Mesendoderm (in vitro differentiated cells): Measurements from ENCODE around the gene TSC22D2.

Experiments used
- DNase-seq: peaks from one replicate; pipeline ENCODE4 v3.0.0; 2013
- H2AK5ac ChIP-seq: 2 replicates; pipeline ENCODE4 v1.6.1; 2013; ENCODE audit warnings: low read length, inconsistent platforms
- H2BK120ac ChIP-seq: 2 replicates; pipeline ENCODE4 v1.6.1; 2013; ENCODE audit warnings: low read depth, mild to moderate bottlenecking, low read length, moderate library complexity, mixed read lengths
- H2BK15ac ChIP-seq: replicated peaks from 2 replicates; pipeline ENCODE4 v1.6.1; 2013; ENCODE audit warnings: low read depth, mild to moderate bottlenecking, moderate library complexity
- H2BK5ac ChIP-seq: 2 replicates; pipeline ENCODE4 v1.6.1; 2013; ENCODE audit warnings: low read length, inconsistent platforms
- H3K18ac ChIP-seq: 2 replicates; pipeline ENCODE4 v1.6.1; 2013; ENCODE audit warnings: mild to moderate bottlenecking, low read length, mixed read lengths
- H3K23ac ChIP-seq: one replicate; pipeline ENCODE4 v1.6.1; 2013; ENCODE audit warnings: low read length
- H3K27ac ChIP-seq: 2 replicates; pipeline ENCODE4 v1.5.1; 2013; ENCODE audit warnings: low read depth, mild to moderate bottlenecking, inconsistent platforms, low read length, moderate library complexity
- H3K27me3 ChIP-seq: 2 replicates; pipeline ENCODE4 v1.6.1; 2013; ENCODE audit warnings: low read length, control low read depth, mild to moderate bottlenecking, inconsistent platforms; ENCODE audit not compliant: insufficient read depth, poor library complexity
- H3K36me3 ChIP-seq: 2 replicates; pipeline ENCODE4 v1.6.1; 2013; ENCODE audit warnings: low read length, inconsistent platforms; ENCODE audit not compliant: control insufficient read depth, insufficient read depth
- H3K4ac ChIP-seq: one replicate; pipeline ENCODE4 v1.6.1; 2013; ENCODE audit warnings: low read depth, mild to moderate bottlenecking, low read length, moderate library complexity
- H3K4me1 ChIP-seq: 2 replicates; pipeline ENCODE4 v1.6.1; 2013; ENCODE audit warnings: low read depth, low read length, inconsistent platforms; ENCODE audit not compliant: control insufficient read depth
- H3K4me2 ChIP-seq: 2 replicates; pipeline ENCODE4 v1.6.1; 2013; ENCODE audit warnings: low read length
- H3K4me3 ChIP-seq: 2 replicates; pipeline ENCODE4 v1.5.1; 2013; ENCODE audit warnings: mild to moderate bottlenecking, low read length
- H3K56ac ChIP-seq: one replicate; pipeline ENCODE4 v1.6.1; 2013; ENCODE audit warnings: low read length
- H3K79me1 ChIP-seq: 2 replicates; pipeline ENCODE4 v1.6.1; 2013; ENCODE audit warnings: low read length, inconsistent platforms
- H3K79me2 ChIP-seq: 2 replicates; pipeline ENCODE4 v1.6.1; 2013; ENCODE audit warnings: mild to moderate bottlenecking, low read length; ENCODE audit not compliant: control insufficient read depth, insufficient read depth
- H3K9ac ChIP-seq: 2 replicates; pipeline ENCODE4 v1.6.1; 2013; ENCODE audit warnings: low read length, inconsistent platforms
- H4K5ac ChIP-seq: one replicate; pipeline ENCODE4 v1.6.1; 2013; ENCODE audit warnings: low read length
- H4K8ac ChIP-seq: one replicate; pipeline ENCODE4 v1.6.1; 2013; ENCODE audit warnings: low read depth, mild to moderate bottlenecking, control low read depth, low read length, moderate library complexity
- WGBS: extraction: QIAGEN DNeasy Blood & Tissue Kit; methylation state at CpG from one replicate; pipeline ENCODE4 v1.1.7; 2013; ENCODE audit warnings: low lambda C conversion rate, missing lambda C conversion rate; ENCODE audit not compliant: insufficient coverage; ENCODE audit errors: extremely low coverage; 5-methylcytosine and 5-hydroxymethylcytosine counted together

The TSC22D2 gene

DNA sequence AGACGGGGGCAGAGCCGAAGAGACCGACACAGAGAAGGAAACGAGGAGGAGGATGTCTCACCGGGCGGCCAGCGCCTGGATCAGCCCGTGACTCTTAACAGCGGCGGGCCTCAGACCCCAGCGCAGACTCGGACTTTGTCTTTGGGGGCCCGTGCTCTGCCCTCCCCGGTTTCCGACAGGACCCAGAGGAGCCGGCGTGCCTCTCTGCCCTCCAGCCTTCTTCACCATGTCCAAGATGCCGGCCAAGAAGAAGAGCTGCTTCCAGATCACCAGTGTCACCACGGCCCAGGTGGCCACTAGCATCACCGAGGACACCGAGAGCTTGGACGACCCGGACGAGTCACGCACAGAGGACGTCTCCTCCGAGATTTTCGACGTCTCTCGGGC, 1.0 kb downstream of the TSC22D2 start:
- Histone ChIP-seq H3K27me3 (no peaks in the 10 kb centered on the region), H3K4me3 (peak overlapping the region; percentile 80), H2AK5ac (no peak overlapping the region), H2BK120ac (no peak overlapping the region), H2BK15ac (no peak overlapping the region), H3K79me1 (peaks cover 11% of the 10 kb centered on the region), H3K27ac (peak overlapping the region; percentile 100), H3K4ac (no peak overlapping the region), H3K4me2 (peak overlapping the region; percentile 97), H3K79me2 (peaks cover 40% of the 10 kb centered on the region), H4K5ac (no peak overlapping the region), H3K23ac (no peak overlapping the region), H3K36me3 (no peaks in the 10 kb centered on the region), H2BK5ac (no peak overlapping the region), H3K4me1 (peaks cover 2% of the 10 kb centered on the region), H3K9ac (peak overlapping the region; percentile 89), H3K18ac (peak overlapping the region; percentile 95), H4K8ac (no peak overlapping the region), H3K56ac (peak overlapping the region; percentile 88)
- no CpG with 5 or more reads among the region's 30 CpGs for WGBS
- no peak for DNase-seq

DNA sequence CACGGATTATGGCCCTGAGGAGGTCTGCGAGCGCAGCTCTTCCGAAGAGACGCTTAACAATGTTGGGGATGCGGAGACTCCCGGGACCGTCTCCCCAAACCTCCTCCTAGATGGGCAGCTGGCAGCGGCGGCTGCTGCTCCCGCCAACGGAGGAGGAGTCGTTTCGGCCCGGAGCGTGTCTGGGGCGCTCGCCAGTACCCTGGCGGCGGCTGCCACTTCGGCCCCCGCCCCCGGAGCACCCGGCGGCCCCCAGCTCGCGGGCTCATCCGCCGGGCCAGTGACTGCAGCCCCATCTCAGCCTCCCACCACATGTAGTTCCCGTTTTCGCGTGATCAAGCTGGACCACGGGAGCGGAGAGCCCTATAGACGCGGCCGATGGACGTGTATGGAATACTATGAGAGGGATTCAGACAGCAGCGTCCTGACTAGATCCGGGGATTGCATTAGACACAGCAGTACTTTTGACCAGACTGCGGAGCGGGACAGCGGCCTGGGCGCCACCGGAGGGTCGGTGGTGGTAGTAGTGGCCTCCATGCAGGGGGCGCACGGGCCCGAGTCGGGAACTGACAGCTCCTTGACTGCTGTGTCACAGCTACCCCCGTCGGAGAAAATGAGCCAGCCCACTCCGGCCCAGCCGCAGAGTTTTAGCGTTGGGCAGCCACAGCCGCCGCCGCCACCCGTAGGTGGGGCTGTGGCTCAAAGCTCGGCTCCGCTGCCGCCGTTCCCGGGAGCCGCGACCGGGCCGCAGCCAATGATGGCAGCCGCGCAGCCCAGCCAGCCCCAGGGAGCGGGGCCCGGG, 1.6 kb downstream of the TSC22D2 start:
- H3K79me1 ChIP-seq = peaks cover 11% of the 10 kb centered on the region
- peak; percentile 90 for DNase-seq
- no peak overlapping the region for H2BK120ac ChIP-seq
- peak overlapping the region; percentile 80 for H3K4me3 ChIP-seq
- H3K4me2 ChIP-seq = peak overlapping the region; percentile 97
- peak overlapping the region; percentile 89 for H3K9ac ChIP-seq
- H3K4ac ChIP-seq = no peak overlapping the region
- H3K56ac ChIP-seq = peak overlapping the region; percentile 88
- no peaks in the 10 kb centered on the region for H3K27me3 ChIP-seq
- no peak overlapping the region for H2AK5ac ChIP-seq
- no peak overlapping the region for H3K18ac ChIP-seq
- no CpG with 5 or more reads among the region's 72 CpGs for WGBS
- no peaks in the 10 kb centered on the region for H3K36me3 ChIP-seq
- H4K8ac ChIP-seq = no peak overlapping the region
- H3K23ac ChIP-seq = no peak overlapping the region
- no peak overlapping the region for H4K5ac ChIP-seq
- peaks cover 44% of the 10 kb centered on the region for H3K79me2 ChIP-seq
- H2BK5ac ChIP-seq = no peak overlapping the region
- peaks cover 2% of the 10 kb centered on the region for H3K4me1 ChIP-seq
- no peak overlapping the region for H2BK15ac ChIP-seq
- H3K27ac ChIP-seq = peak overlapping the region; percentile 100

DNA sequence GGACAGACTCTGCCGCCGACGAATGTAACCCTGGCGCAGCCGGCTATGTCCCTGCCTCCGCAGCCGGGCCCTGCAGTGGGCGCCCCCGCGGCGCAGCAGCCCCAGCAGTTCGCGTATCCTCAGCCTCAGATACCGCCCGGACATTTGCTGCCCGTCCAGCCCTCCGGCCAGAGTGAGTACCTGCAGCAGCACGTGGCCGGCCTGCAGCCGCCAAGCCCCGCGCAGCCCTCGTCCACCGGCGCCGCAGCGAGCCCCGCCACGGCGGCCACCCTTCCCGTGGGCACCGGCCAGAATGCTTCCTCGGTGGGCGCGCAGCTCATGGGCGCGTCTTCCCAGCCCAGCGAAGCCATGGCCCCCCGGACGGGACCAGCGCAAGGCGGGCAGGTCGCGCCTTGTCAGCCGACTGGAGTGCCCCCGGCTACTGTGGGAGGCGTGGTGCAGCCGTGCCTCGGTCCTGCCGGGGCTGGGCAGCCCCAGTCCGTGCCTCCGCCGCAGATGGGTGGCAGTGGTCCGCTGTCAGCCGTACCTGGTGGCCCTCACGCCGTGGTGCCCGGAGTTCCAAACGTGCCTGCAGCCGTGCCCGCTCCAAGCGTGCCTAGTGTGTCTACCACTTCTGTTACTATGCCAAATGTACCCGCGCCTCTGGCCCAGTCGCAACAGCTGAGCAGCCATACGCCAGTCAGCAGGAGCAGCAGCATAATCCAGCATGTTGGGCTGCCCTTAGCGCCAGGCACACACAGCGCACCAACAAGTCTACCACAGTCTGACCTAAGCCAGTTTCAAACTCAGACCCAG, 2.4 kb downstream of the TSC22D2 start:
- WGBS = no CpG with 5 or more reads among the region's 68 CpGs
- H3K4me3 ChIP-seq = peak overlapping the region; percentile 80
- H3K4ac ChIP-seq = no peak overlapping the region
- peaks cover 50% of the 10 kb centered on the region for H3K79me2 ChIP-seq
- no peak overlapping the region for H4K8ac ChIP-seq
- H3K79me1 ChIP-seq = peaks cover 11% of the 10 kb centered on the region
- H3K27me3 ChIP-seq = no peaks in the 10 kb centered on the region
- H3K4me1 ChIP-seq = peaks cover 2% of the 10 kb centered on the region
- peak overlapping the region; percentile 97 for H3K4me2 ChIP-seq
- H3K36me3 ChIP-seq = no peaks in the 10 kb centered on the region
- DNase-seq = peak; percentile 40
- no peak overlapping the region for H2BK120ac ChIP-seq
- H3K23ac ChIP-seq = peak overlapping the region; percentile 92
- H3K9ac ChIP-seq = peak overlapping the region; percentile 89
- no peak overlapping the region for H2AK5ac ChIP-seq
- no peak overlapping the region for H2BK5ac ChIP-seq
- no peak overlapping the region for H3K27ac ChIP-seq
- H2BK15ac ChIP-seq = no peak overlapping the region
- H3K56ac ChIP-seq = peak overlapping the region; percentile 88
- H3K18ac ChIP-seq = no peak overlapping the region
- H4K5ac ChIP-seq = no peak overlapping the region

DNA sequence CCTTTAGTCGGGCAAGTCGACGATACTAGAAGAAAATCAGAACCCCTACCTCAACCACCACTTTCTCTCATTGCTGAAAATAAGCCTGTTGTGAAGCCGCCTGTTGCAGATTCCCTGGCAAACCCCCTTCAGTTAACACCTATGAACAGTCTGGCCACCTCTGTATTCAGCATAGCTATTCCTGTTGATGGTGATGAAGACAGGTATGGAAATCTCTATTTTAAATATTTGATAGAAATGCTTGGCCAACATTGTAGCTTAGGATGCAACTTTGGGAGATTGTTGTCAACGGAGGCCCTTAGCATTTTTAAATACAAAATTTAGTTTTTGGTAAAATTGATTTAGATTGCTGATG, 3.0 kb downstream of the TSC22D2 start:
- no peak overlapping the region for H2AK5ac ChIP-seq
- no peak overlapping the region for H2BK120ac ChIP-seq
- H3K18ac ChIP-seq = no peak overlapping the region
- peak overlapping the region; percentile 89 for H3K9ac ChIP-seq
- no peaks in the 10 kb centered on the region for H3K27me3 ChIP-seq
- H3K56ac ChIP-seq = peak overlapping the region; percentile 88
- peaks cover 11% of the 10 kb centered on the region for H3K79me1 ChIP-seq
- peak overlapping the region; percentile 80 for H3K4me3 ChIP-seq
- peaks cover 53% of the 10 kb centered on the region for H3K79me2 ChIP-seq
- H4K5ac ChIP-seq = no peak overlapping the region
- DNase-seq = no peak
- no peak overlapping the region for H3K27ac ChIP-seq
- peaks cover 2% of the 10 kb centered on the region for H3K4me1 ChIP-seq
- H3K4ac ChIP-seq = no peak overlapping the region
- H2BK5ac ChIP-seq = no peak overlapping the region
- no peak overlapping the region for H2BK15ac ChIP-seq
- H3K36me3 ChIP-seq = no peaks in the 10 kb centered on the region
- no CpG with 5 or more reads among the region's 5 CpGs for WGBS
- H4K8ac ChIP-seq = no peak overlapping the region
- H3K23ac ChIP-seq = peak overlapping the region; percentile 92
- H3K4me2 ChIP-seq = peak overlapping the region; percentile 97

DNA sequence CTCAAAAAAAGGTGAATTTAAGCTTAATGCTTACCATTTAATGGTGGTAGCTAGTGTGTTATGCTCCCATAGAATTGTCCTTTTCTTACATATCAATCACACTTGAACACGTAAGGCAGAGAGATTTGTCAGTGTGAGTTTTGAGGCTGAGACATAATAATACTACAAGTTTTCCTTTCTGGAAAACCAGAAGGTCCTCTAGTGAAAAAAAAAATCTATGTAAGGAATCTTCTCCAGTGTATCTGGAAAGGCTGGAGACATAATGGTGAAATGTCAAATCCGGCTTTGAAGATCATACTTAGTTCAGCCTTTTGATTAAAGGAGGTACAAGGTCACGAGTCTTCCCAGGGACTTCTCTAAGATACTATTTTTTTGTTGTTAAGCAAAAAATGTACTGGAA, 3.4 kb downstream of the TSC22D2 start:
- no peak overlapping the region for H3K4ac ChIP-seq
- no peaks in the 10 kb centered on the region for H3K36me3 ChIP-seq
- peaks cover 53% of the 10 kb centered on the region for H3K79me2 ChIP-seq
- peak overlapping the region; percentile 67 for H3K9ac ChIP-seq
- H3K4me1 ChIP-seq = peaks cover 2% of the 10 kb centered on the region
- H3K23ac ChIP-seq = no peak overlapping the region
- no peak for DNase-seq
- H2AK5ac ChIP-seq = no peak overlapping the region
- H3K27ac ChIP-seq = no peak overlapping the region
- WGBS = no CpG with 5 or more reads among the region's 3 CpGs
- peak overlapping the region; percentile 97 for H3K4me2 ChIP-seq
- H3K79me1 ChIP-seq = peaks cover 11% of the 10 kb centered on the region
- no peak overlapping the region for H3K18ac ChIP-seq
- no peak overlapping the region for H2BK15ac ChIP-seq
- no peaks in the 10 kb centered on the region for H3K27me3 ChIP-seq
- peak overlapping the region; percentile 39 for H3K4me3 ChIP-seq
- no peak overlapping the region for H2BK120ac ChIP-seq
- no peak overlapping the region for H3K56ac ChIP-seq
- no peak overlapping the region for H4K5ac ChIP-seq
- H2BK5ac ChIP-seq = no peak overlapping the region
- no peak overlapping the region for H4K8ac ChIP-seq
